T-helper 2 cell treated with Interferon-gamma antibody and Interleukin-4, amounts not matched to agents 100 ng/mL and 5 ng/mL, for 36 hours (primary cell): Measurements from ENCODE around the gene ZFYVE28. TPM values are rescaled to one million over a fixed set of nuclear protein-coding genes. Genes with fewer than 3 reads are reported as not detected.
"Not testable (repeated sequence)": the region's sequence is repeated elsewhere in the genome, so short reads cannot be mapped to it uniquely, and the experiment has no call there.

Source experiments
- intact Hi-C: fragments of 100-400 bp; cut with micrococcal nuclease; formaldehyde crosslinking; loops from one replicate; pipeline ENCODE4 v1.15.1; 2023
- total RNA-seq: library from RNA; stranded (reverse); gene quantifications from 2 replicates; pipeline ENCODE4 v1.2.3, GENCODE V29; 2022

The ZFYVE28 gene
- total RNA-seq, 1 donor from 2014 or later = 17.3 TPM

- intact Hi-C loops = no loop called here
These were observed 28.5 kb upstream of the ZFYVE28 start for GRCh38 chr4:2446656-2447564.

- intact Hi-C loops = no loop called here
These were observed 27.1 kb upstream of the ZFYVE28 start for GRCh38 chr4:2445571-2445970.

GRCh38 chr4:2445130-2445529 is 26.7 kb upstream of the ZFYVE28 start:
- intact Hi-C loops = no loop called here

GRCh38 chr4:2443956-2444740 is 25.7 kb upstream of the ZFYVE28 start:
- intact Hi-C loops = no loop called here

GRCh38 chr4:2443061-2443730 is 24.8 kb upstream of the ZFYVE28 start:
- intact Hi-C loops = no loop called here

GRCh38 chr4:2442175-2442993 is 23.9 kb upstream of the ZFYVE28 start:
- intact Hi-C loops = no loop called here

GRCh38 chr4:2441393-2442174 is 23.1 kb upstream of the ZFYVE28 start:
- intact Hi-C loops = loop anchor here (1.0 kb wide), 1 partner anchor 221 kb away; no protein-coding TSS in a partner anchor

- intact Hi-C loops = no loop called here
These were observed 20.6 kb upstream of the ZFYVE28 start for GRCh38 chr4:2438822-2439718.

- intact Hi-C loops = no loop called here
These were observed 19.2 kb upstream of the ZFYVE28 start for GRCh38 chr4:2437475-2438215.

- intact Hi-C loops = no loop called here
These were observed 18.5 kb upstream of the ZFYVE28 start for GRCh38 chr4:2436761-2437474.

GRCh38 chr4:2436301-2436700 is 17.9 kb upstream of the ZFYVE28 start:
- intact Hi-C loops = no loop called here

GRCh38 chr4:2434420-2434819 is 16.0 kb upstream of the ZFYVE28 start:
- intact Hi-C loops = no loop called here

- intact Hi-C loops = no loop called here
These were observed 15.3 kb upstream of the ZFYVE28 start for GRCh38 chr4:2433609-2434350.

GRCh38 chr4:2432991-2433530 is 14.6 kb upstream of the ZFYVE28 start:
- intact Hi-C loops = no loop called here

GRCh38 chr4:2432004-2432403 is 13.6 kb upstream of the ZFYVE28 start:
- intact Hi-C loops = no loop called here

- intact Hi-C loops = not testable (repeated sequence)
These were observed 11.7 kb upstream of the ZFYVE28 start for GRCh38 chr4:2429945-2430757.
